Myocyte (in vitro differentiated cells): ENCODE measurements around the gene TMEM54. TPM values are rescaled to one million over a fixed set of nuclear protein-coding genes. Genes with fewer than 3 reads are reported as not detected.

Experiments used
- DNase-seq: peaks from one replicate; pipeline ENCODE4 v3.0.0-alpha.2; 2012; ENCODE audit warnings: low read depth
- total RNA-seq: library from RNA; depleted of rRNA; stranded (reverse); fragments of >200 nt; gene quantifications from 2 replicates; pipeline ENCODE4 v1.2.3, GENCODE V29; 2014

The TMEM54 gene
- total RNA-seq, 1 donor from 2014 or later, result 44.2 TPM

DNA sequence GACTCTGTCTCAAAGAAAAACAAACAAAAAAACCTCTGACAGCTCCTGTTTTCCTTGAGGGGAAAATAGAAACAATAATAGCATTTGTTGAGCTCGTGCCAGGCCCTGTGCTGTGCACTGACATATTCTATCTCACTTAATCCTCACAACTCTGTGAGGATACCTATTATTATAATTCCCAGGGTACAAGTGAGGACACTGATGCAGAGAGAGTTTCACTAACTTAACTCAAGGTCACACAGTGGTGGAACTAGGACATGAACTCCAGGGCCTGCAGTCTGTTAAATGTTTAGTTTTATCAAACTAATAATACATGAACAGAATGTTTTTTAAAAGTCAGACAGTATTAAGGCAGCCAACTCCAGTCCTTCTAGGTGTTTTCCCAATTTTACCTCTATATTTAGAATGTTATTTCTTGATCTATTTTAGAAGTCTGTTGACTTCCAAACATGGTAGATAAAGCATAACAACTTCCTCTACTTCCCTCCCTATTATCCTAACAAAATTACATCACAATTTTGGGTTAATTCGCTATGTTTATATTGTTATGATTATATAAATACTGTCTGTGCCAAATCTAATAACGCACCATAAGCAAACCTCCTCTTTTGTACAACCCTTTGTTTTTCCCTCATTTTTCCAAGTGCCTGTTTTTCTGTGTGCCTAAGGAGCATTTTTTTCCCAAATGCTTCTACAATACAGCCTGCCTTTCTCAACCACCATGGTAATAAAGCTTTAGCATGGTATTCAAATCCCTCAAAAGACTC is 35.4 kb downstream of the TMEM54 start:
- DNase-seq, result no peak

DNA sequence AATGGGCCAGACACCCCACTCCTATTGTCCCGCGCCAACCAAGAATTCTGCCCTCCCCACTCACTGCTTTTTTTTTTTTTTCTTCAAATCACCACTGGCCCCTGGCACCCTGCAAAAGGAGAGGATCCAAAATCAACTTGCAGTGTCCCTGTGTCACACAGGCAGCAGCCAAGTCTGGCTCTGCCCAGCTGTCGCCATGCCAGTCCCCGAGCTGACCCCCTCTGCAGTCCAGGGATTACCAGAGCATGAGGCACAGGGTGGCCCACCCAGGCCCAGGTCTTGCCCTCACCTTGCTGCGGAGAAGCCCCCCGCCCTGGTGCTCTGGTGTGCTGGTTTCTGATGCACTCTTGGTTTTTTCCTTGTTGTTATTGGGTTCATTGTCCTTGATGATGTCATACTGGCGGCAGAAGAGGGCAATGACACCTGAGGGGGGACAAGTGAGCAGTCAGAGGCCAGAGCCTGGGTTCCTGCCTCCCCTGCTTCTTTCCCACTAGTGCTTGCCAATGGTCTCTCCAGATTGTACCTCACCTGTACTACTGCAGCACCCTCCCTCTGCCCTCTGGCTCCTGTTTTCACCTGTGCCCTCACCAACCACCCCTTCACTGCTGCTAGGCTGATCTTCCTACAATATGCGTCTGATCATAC is 36.7 kb downstream of the TMEM54 start:
- DNase-seq, result no peak

DNA sequence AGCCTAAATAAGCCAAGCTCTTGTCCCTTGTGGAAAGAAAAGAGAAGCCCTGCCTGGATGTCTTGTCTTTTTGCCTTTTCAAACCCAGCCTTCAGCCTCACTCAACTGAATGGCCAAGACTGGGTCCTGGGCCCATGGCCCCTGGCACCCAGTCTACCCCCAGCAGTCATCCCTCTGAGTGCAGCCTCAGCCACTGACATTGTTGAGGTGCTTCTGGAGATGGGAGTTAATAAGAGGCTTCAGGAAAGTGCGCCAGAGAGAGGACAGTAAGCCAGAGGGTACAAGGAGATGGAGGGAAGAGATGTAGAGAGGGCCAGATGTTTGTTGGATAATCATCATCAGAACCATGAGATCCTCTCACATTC is 37.3 kb downstream of the TMEM54 start:
- DNase-seq, result no peak

DNA sequence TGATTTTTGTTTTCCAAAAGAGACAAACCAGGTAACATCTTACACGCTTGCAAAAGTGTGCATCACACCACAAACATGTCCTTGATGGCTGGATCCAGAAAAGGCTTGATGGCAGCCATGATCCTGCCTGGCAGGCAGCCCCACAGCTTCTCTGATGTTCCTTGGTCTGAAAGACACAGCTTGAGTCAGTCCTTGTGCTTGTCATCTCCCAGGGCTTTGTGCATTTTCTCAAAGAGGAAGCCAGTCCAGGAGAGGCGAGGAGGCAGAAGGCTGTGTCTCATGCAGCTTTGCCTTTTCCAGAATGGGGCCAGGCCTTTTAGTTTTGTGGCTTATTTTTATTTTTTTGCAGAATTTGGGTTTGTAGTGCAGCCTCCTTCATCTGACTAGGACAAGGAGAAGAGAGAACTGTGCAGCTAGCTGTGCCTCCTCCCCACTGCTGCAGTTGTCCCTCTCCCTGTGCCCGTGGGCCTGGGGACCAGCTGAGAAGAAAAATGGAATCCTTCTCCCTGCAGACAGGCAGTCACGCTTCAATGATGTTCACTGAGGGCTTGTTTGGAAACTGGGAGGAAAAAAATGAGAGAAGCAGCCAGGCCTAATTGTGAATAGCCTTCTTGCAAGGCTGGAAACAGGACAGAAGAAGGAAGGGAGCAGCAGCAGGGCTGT is 37.8 kb downstream of the TMEM54 start:
- DNase-seq, result no peak

DNA sequence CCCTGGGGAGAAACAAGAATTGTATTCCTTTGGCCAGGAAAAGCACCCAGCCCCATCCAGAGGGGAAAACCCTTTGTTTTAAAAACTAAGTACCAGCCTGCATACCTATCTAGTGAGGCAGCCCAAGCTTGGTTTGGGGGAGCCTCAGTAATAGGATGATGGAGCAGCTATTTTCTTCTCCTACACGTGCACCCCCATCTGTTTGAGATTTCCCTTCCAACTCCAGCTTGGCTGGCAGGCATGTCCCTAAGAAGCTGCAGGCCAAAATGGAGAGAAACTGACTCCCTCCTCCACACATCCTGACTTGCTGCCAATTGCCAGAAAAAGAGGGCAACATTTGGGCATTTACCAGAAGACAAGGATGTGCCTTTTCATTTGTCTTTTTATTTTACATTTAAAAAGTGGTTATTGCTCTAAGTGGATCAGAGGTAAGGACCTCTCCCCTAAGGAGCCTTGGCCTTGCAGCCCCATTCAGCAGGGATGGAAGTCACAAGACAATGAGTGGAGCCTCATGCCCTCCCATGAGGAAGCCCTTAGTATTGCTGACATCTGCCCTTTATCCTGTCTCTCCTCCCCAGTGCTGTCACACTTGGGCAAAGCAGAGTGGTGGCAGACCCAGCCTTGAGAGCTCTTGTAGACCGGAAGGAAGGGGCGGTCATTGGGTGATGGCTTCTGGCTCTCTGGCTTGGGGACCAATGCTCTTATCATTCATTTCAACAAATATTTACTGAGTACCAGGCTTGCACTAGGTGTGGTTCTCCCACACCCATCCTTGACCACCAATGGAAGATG is 39.1 kb downstream of the TMEM54 start:
- DNase-seq, result peak; percentile 76

DNA sequence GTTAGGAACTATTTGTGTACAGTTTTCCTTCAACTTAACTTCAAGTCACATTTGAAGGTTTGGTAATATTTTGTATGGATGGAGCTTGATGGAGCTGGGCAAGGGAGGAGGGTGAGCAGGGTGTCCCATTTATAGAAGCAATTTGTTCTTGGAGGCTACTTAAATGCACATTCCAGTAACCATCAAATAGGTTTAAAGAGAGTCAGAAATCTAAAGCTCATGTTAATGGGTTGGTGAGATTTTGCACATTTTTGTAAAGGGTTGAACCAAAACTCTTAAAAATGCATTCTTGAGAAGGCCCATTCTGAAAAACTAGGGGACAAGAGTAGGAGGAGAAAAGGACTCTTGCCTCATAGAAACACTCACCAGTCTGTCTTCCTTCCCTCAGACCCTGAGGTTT is 40.6 kb downstream of the TMEM54 start:
- no peak for DNase-seq

DNA sequence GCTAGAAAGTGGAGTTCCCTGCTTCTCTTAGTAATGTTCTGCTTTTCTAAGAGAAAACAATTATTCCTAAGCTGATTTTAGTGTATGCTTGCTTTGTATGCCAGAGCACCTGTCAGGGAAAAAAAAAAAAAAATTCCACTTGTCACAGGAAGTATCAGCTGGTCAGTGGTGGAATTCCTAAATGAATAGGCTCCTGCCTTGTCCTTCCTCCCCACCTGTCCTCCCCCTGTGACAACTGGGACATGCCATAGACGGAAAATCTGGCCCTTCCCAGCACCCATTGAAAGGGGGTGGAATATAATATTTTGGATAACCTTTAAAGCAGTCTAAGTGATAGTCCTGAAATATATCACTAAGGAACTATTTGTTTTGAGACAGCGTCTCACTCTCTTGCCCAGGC is 41.3 kb downstream of the TMEM54 start:
- DNase-seq, result peak; percentile 90

DNA sequence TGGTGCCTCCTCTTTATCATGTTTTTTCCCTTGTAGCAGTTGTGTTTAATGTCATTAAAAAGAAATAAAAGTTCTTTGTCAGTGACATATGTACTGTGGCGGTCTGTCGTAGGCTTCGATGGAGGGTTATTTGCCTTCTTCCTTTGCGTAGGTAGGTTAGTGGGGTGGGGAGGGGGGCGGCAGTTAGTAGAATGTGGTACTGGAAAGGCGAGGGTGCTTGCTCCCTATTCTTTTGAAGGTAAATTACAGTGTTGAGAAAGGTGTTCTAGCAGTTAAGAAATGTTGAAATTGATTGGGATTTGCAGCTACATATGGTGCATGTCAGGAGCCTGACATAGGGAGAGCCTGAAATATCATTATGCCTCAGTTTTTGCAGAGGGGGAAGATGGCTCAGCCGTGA is 42.4 kb downstream of the TMEM54 start:
- DNase-seq, result no peak

DNA sequence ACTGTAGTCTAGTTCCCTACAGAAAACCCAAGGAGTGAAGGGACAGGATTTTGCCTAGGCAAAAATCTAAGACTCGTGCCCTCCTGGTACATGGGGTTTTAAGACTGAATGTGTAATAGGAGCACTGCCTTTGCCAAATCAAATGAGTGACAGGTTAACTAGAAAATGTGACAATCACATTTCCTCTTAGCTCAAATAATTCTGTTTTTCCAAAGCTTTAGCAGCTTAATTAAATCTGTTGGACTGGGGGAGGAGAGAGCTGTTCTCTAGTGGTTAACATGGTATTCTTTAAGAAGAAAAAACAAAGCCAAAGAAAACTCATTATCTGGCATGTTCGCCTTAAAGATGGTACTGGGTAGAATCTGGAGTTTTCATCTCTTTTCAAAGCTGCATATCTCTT is 43.1 kb downstream of the TMEM54 start:
- no peak for DNase-seq

DNA sequence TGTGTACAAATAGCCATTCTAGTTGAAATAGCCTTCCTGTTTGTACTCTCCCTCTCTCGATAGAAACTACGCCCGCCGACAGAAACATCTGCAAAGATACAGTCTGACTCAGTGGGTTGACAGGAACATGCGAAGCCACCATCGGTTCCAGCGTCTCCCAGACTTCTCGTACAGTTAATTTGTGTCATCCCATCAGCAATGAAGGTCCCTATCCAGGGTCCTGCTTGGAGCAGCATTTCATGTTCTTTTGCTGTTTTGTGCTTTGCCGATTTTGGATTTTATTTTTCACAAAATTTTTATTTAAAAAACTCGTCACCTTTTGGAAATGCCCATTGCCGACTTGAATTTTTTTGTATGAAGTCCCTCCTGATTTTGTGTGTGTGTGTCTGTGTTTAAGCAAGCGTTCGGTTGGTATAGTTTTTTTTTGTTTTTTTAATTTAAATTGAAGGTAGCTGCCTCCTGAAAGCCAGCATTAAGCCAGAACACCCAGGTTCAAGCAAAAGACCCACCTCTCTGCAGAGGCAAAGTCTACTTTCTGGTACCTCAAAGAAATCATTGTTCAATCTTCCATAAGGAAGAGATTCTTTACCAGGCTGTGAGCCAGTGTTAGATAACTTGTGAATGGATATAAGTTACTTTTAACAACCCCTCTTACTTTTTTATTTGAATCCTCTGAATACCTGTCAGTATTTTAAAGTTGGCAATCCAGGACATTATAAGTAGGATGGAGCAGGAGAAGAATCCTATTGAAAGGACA is 45.1 kb downstream of the TMEM54 start:
- no peak for DNase-seq

DNA sequence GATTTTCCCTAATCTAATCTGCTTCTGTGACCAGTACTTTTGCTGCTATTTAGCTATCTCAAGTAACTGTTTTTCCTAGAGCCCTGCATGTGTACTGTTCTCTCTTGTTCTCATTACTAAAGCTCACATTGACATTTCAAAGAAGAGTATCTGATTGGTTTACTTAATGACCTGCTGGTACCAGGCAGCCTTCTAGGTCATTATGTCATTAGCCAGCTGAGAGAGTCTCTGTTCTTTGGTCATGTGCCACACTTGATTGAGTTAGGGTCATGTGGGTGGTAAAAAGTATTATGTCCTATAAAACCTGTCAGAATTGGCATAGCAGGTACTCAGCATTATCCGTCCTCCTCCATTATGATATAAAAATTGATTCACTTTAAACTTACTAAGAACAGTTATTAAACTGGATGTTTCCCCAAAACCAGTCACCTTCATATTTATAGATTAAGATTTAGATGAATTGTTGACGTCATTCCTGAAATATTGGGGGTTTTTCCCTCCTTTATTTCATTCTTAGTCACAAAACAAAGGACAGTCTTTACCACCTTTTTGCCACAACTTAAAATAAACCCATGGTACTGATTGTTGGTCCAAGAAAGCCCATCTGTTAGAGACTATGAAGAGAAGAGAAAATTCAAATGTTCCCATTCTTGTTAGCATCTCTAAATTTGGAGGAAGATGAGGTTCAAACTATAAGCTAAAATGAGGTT is 52.7 kb downstream of the TMEM54 start:
- DNase-seq, result no peak

Other genes starting within 250 kb of the TMEM54 start
- gene SYNC, start 198.6 kb downstream of the TMEM54 start, total RNA-seq, result 131 and 152 TPM in 2 replicates
- gene YARS1, start 84.0 kb downstream of the TMEM54 start, total RNA-seq, result 76.2 and 79.9 TPM in 2 replicates
- gene S100PBP, start 83.7 kb downstream of the TMEM54 start, total RNA-seq, result 18.4 and 27.9 TPM in 2 replicates
- gene FNDC5, start 30.5 kb downstream of the TMEM54 start, total RNA-seq, result 392 and 577 TPM in 2 replicates
- gene HPCA, start 14.9 kb downstream of the TMEM54 start, total RNA-seq, result 0.88 TPM in 1 of 2 replicates, not detected in the other
- gene RNF19B, start 63.4 kb upstream of the TMEM54 start, total RNA-seq, result 14.9 and 23.4 TPM in 2 replicates
- 127 and 166 TPM in 2 replicates for gene AK2, start 135.5 kb upstream of the TMEM54 start, total RNA-seq
- 5.3 and 10.7 TPM in 2 replicates for gene AZIN2, start 179.8 kb upstream of the TMEM54 start, total RNA-seq